Measurements from ENCODE around the gene COL25A1. TPM values are rescaled to one million over a fixed set of nuclear protein-coding genes. Genes with fewer than 3 reads are reported as not detected.

COL25A1 gene
- total and polyA plus RNA-seq, 2 experiments from 2014 or later = 0.28 to 1.9 TPM

GRCh38 chr4:108766058-108766457 lies 536.4 kb downstream of the COL25A1 start:
- no peaks in the 10 kb centered on the region for H4K20me1 ChIP-seq (ENCODE audit: insufficient read depth, poor library complexity, severe bottlenecking)
- no peak for TF ChIP-seq CTCF (IDR thresholded peaks at IDR 0.05; ENCODE audit: poor library complexity)
- no peaks in the 10 kb centered on the region for H3K36me3 ChIP-seq (replicated peaks; ENCODE audit: insufficient read depth, low read depth)
- WGBS (ENCODE audit: low lambda C conversion rate, missing lambda C conversion rate) = 83% methylated on average over 3 of the region's 3 CpGs
- H3K9me3 ChIP-seq (ENCODE audit: low read depth) = no peaks in the 10 kb centered on the region
- DNase-seq (ENCODE audit: low spot score) = no peak
- H2AFZ ChIP-seq = no peak overlapping the region
- H3K79me2 ChIP-seq = no peaks in the 10 kb centered on the region
- H3K4me1 ChIP-seq (ENCODE audit: insufficient read depth) = no peaks in the 10 kb centered on the region
- H3K4me2 ChIP-seq = no peak overlapping the region
- no peak overlapping the region for H3K27ac ChIP-seq
- no peaks in the 10 kb centered on the region for H3K9me2 ChIP-seq (replicated peaks; ENCODE audit: insufficient read depth)
- H3K4me3 ChIP-seq = no peak overlapping the region
- peaks cover 16% of the 10 kb centered on the region for H3K27me3 ChIP-seq

- DNase-seq (ENCODE audit: low spot score) = no peak
- no peak overlapping the region for H2AFZ ChIP-seq
- H3K9me3 ChIP-seq (ENCODE audit: low read depth) = no peaks in the 10 kb centered on the region
- no peak overlapping the region for H3K4me3 ChIP-seq
- H3K27me3 ChIP-seq = peaks cover 31% of the 10 kb centered on the region
- no peaks in the 10 kb centered on the region for H4K20me1 ChIP-seq (ENCODE audit: insufficient read depth, poor library complexity, severe bottlenecking)
- H3K27ac ChIP-seq = no peak overlapping the region
- H3K79me2 ChIP-seq = no peaks in the 10 kb centered on the region
- H3K36me3 ChIP-seq (replicated peaks; ENCODE audit: insufficient read depth, low read depth) = no peaks in the 10 kb centered on the region
- H3K9me2 ChIP-seq (replicated peaks; ENCODE audit: insufficient read depth) = no peaks in the 10 kb centered on the region
- 92% methylated on average over 4 of the region's 4 CpGs for WGBS (ENCODE audit: low lambda C conversion rate, missing lambda C conversion rate)
- H3K4me1 ChIP-seq (ENCODE audit: insufficient read depth) = no peaks in the 10 kb centered on the region
- TF ChIP-seq EZH2phosphoT487 (IDR thresholded peaks at IDR 0.05; ENCODE audit: low read depth, severe bottlenecking, unreplicated experiment) (no peak), CTCF (IDR thresholded peaks at IDR 0.05; ENCODE audit: poor library complexity) (no peak), EZH2 (IDR thresholded peaks at IDR 0.05; ENCODE audit: borderline replicate concordance) (no peak)
- no peak overlapping the region for H3K4me2 ChIP-seq
Observed at GRCh38 chr4:108763986-108764385, 538.5 kb downstream of the COL25A1 start.

GRCh38 chr4:108763226-108763593 lies 539.2 kb downstream of the COL25A1 start:
- Histone ChIP-seq H4K20me1 (ENCODE audit: insufficient read depth, poor library complexity, severe bottlenecking) (no peaks in the 10 kb centered on the region), H3K79me2 (no peaks in the 10 kb centered on the region), H3K9me3 (ENCODE audit: low read depth) (no peaks in the 10 kb centered on the region), H3K9me2 (replicated peaks; ENCODE audit: insufficient read depth) (no peaks in the 10 kb centered on the region), H3K4me3 (peak overlapping the region; percentile 64), H3K36me3 (replicated peaks; ENCODE audit: insufficient read depth, low read depth) (no peaks in the 10 kb centered on the region), H2AFZ (peak overlapping the region; percentile 79), H3K27ac (no peak overlapping the region), H3K4me1 (ENCODE audit: insufficient read depth) (no peaks in the 10 kb centered on the region), H3K4me2 (peak overlapping the region; percentile 100), H3K27me3 (peaks cover 31% of the 10 kb centered on the region)
- 12% methylated on average over 11 of the region's 11 CpGs for WGBS (ENCODE audit: low lambda C conversion rate, missing lambda C conversion rate)
- no peak for DNase-seq (ENCODE audit: low spot score)
- TF ChIP-seq EZH2phosphoT487 (IDR thresholded peaks at IDR 0.05; ENCODE audit: low read depth, severe bottlenecking, unreplicated experiment) (no peak), EZH2 (IDR thresholded peaks at IDR 0.05; ENCODE audit: borderline replicate concordance) (no peak), CTCF (IDR thresholded peaks at IDR 0.05; ENCODE audit: poor library complexity) (no peak)

Measured in hepatocyte (in vitro differentiated cells).